ENCODE results near the gene PLEKHA5.
"Not testable (repeated sequence)": the region's sequence is repeated elsewhere in the genome, so short reads cannot be mapped to it uniquely, and the experiment has no call there.

The PLEKHA5 gene

GRCh38 chr12:19227190-19227879, 97.8 kb downstream of the PLEKHA5 start:
- no peak for DNase-seq (ENCODE audit: extremely low read depth in 1 of 2, low read depth in 1 of 2)

GRCh38 chr12:19227880-19228210, 98.3 kb downstream of the PLEKHA5 start:
- DNase-seq (ENCODE audit: extremely low read depth in 1 of 2, low read depth in 1 of 2) = no peak

GRCh38 chr12:19229021-19229420, 99.5 kb downstream of the PLEKHA5 start:
- DNase-seq (ENCODE audit: extremely low read depth in 1 of 2, low read depth in 1 of 2) = not testable (repeated sequence)

- no peak for DNase-seq (ENCODE audit: extremely low read depth in 1 of 2, low read depth in 1 of 2)
Measured at GRCh38 chr12:19230299-19230866, 100.8 kb downstream of the PLEKHA5 start.

- no peak for DNase-seq (ENCODE audit: extremely low read depth in 1 of 2, low read depth in 1 of 2)
Measured at GRCh38 chr12:19230896-19231295, 101.4 kb downstream of the PLEKHA5 start.

- no peak for DNase-seq (ENCODE audit: extremely low read depth in 1 of 2, low read depth in 1 of 2)
Measured at GRCh38 chr12:19234171-19234704, 104.7 kb downstream of the PLEKHA5 start.

- DNase-seq (ENCODE audit: extremely low read depth in 1 of 2, low read depth in 1 of 2) = no peak
Measured at GRCh38 chr12:19234981-19235871, 105.7 kb downstream of the PLEKHA5 start.

- no peak for DNase-seq (ENCODE audit: extremely low read depth in 1 of 2, low read depth in 1 of 2)
Measured at GRCh38 chr12:19236656-19237055, 107.1 kb downstream of the PLEKHA5 start.

GRCh38 chr12:19238540-19238939, 109.0 kb downstream of the PLEKHA5 start:
- no peak for DNase-seq (ENCODE audit: extremely low read depth in 1 of 2, low read depth in 1 of 2)

- DNase-seq (ENCODE audit: extremely low read depth in 1 of 2, low read depth in 1 of 2) = no peak
Measured at GRCh38 chr12:19239102-19239501, 109.6 kb downstream of the PLEKHA5 start.

- DNase-seq (ENCODE audit: extremely low read depth in 1 of 2, low read depth in 1 of 2) = no peak
Measured at GRCh38 chr12:19239616-19240234, 110.2 kb downstream of the PLEKHA5 start.

GRCh38 chr12:19242581-19242980, 113.0 kb downstream of the PLEKHA5 start:
- no peak for DNase-seq (ENCODE audit: extremely low read depth in 1 of 2, low read depth in 1 of 2)

GRCh38 chr12:19243551-19243950, 114.0 kb downstream of the PLEKHA5 start:
- DNase-seq (ENCODE audit: extremely low read depth in 1 of 2, low read depth in 1 of 2) = no peak

- DNase-seq (ENCODE audit: extremely low read depth in 1 of 2, low read depth in 1 of 2) = no peak
Measured at GRCh38 chr12:19244312-19244711, 114.8 kb downstream of the PLEKHA5 start.

GRCh38 chr12:19245106-19245505, 115.6 kb downstream of the PLEKHA5 start:
- DNase-seq (ENCODE audit: extremely low read depth in 1 of 2, low read depth in 1 of 2) = no peak

GRCh38 chr12:19245666-19246065, 116.1 kb downstream of the PLEKHA5 start:
- no peak for DNase-seq (ENCODE audit: extremely low read depth in 1 of 2, low read depth in 1 of 2)

GRCh38 chr12:19246933-19247332, 117.4 kb downstream of the PLEKHA5 start:
- DNase-seq (ENCODE audit: extremely low read depth in 1 of 2, low read depth in 1 of 2) = no peak

- DNase-seq (ENCODE audit: extremely low read depth in 1 of 2, low read depth in 1 of 2) = no peak
Measured at GRCh38 chr12:19248929-19249602, 119.5 kb downstream of the PLEKHA5 start.

- DNase-seq (ENCODE audit: extremely low read depth in 1 of 2, low read depth in 1 of 2) = no peak
Measured at GRCh38 chr12:19251481-19252132, 122.1 kb downstream of the PLEKHA5 start.

GRCh38 chr12:19260135-19260534, 130.6 kb downstream of the PLEKHA5 start:
- no peak for DNase-seq (ENCODE audit: extremely low read depth in 1 of 2, low read depth in 1 of 2)

All from stimulated activated CD8-positive, alpha-beta memory T cell treated with anti-CD3 and anti-CD28 coated beads, Interleukin-7, amount 100 ng/mL, for 48 hours (primary cell).